K562 (cell line): Measurements from ENCODE around the gene KCND3. TPM values are rescaled to one million over a fixed set of nuclear protein-coding genes. Genes with fewer than 3 reads are reported as not detected.

Experiments
- ATAC-seq: fragments of 200-7000 bp; cut with Tn5 transposase; 3 replicates; pipeline ENCODE4 v1.9.1; 2020; ENCODE audit warnings: moderate library complexity
- BruUV-seq: library from RNA; stranded (reverse); fragments of 400-500 nt; replicated peaks from 2 replicates; lab custom pipeline; 2021; lab: Mats Ljungman, UMichigan
- CTCF ChIA-PET: fragments of 300-600 bp; formaldehyde crosslinking; extraction: SDS; loops from one replicate; lab custom pipeline; 2021; ENCODE audit warnings: low intra/inter-chr PET ratio; lab: Yijun Ruan, JAX
- POLR2A ChIA-PET: fragments of 300-600, 350-650 bp; sonication (Branson Sonifier 250); formaldehyde crosslinking; extraction: SDS; loops from one replicate; lab custom pipeline; 2021; ENCODE audit warnings: antibody characterized with exemption, inconsistent platforms; lab: Yijun Ruan, JAX
- DNase-seq, 4 experiments: peaks; one replicate each; pipeline versions ENCODE4 v3.0.0 to v3.0.0-alpha.2; 2011 to 2018; ENCODE audit warnings: low spot score in 3 of 4, mixed read lengths in 3 of 4; ENCODE audit errors: extremely low read depth in 1 of 4
- FAIRE-seq: peaks from 2 replicates; lab custom pipeline; 2011; peaks lifted over from hg19 to GRCh38; lab: Jason Lieb, UNC
- H2AFZ ChIP-seq: 2 replicates; pipeline ENCODE4 v1.6.0; 2011; ENCODE audit warnings: low read depth, low read length, control low read depth, inconsistent platforms
- H3K27ac ChIP-seq: fragments of 200-600 bp; 3 replicates; pipeline ENCODE4 v1.8.0; 2011; ENCODE audit warnings: low read depth, mild to moderate bottlenecking, control low read depth, inconsistent platforms, low read length, moderate library complexity, mixed read lengths; ENCODE audit errors: extremely low read depth
- H3K27me3 ChIP-seq, 2 experiments: fragments of 300-600 bp in 1 of 2; 2 replicates in 1 of 2; 3 replicates in 1 of 2; pipeline versions ENCODE4 v1.6.0 to v1.8.0; 2011; ENCODE audit warnings: inconsistent platforms in 2 of 2, low read length in 2 of 2, mild to moderate bottlenecking in 1 of 2, mixed read lengths in 1 of 2, moderate library complexity in 1 of 2; ENCODE audit not compliant: control insufficient read depth in 2 of 2, insufficient read depth in 2 of 2
- H3K36me3 ChIP-seq: fragments of 300-600 bp; 3 replicates; pipeline ENCODE4 v1.8.0; 2011; ENCODE audit warnings: mild to moderate bottlenecking, low read length, inconsistent platforms; ENCODE audit not compliant: control insufficient read depth, insufficient read depth
- H3K4me1 ChIP-seq, 2 experiments: fragments of 200-600 bp in 1 of 2; replicated peaks in 1 of 2; 2 replicates in 1 of 2; 3 replicates in 1 of 2; pipeline versions ENCODE4 v1.5.1 to v1.8.0; 2011; ENCODE audit warnings: inconsistent platforms in 2 of 2, low read length in 2 of 2, mild to moderate bottlenecking in 1 of 2, mixed read lengths in 1 of 2, moderate library complexity in 1 of 2; ENCODE audit not compliant: control insufficient read depth in 2 of 2, insufficient read depth in 2 of 2
- H3K4me2 ChIP-seq: 2 replicates; pipeline ENCODE4 v1.6.1; 2011; ENCODE audit warnings: low read length, control low read depth, inconsistent platforms, mixed read lengths; ENCODE audit not compliant: insufficient read depth
- H3K4me3 ChIP-seq: fragments of 200-600 bp; sonication (generic), shearing (Covaris generic); 2 replicates; pipeline ENCODE4 v1.5.1; 2016; ENCODE audit warnings: control low read depth, inconsistent platforms
- H3K79me2 ChIP-seq: fragments of 200-600 bp; 3 replicates; pipeline ENCODE4 v1.8.0; 2011; ENCODE audit warnings: low read length, inconsistent platforms; ENCODE audit not compliant: control insufficient read depth, insufficient read depth
- H3K9ac ChIP-seq, 2 experiments: 2 replicates each; pipeline versions ENCODE4 v1.6.0 to v1.6.1; 2011; ENCODE audit warnings: low read depth in 2 of 2, low read length in 2 of 2, control low read depth in 1 of 2, inconsistent platforms in 1 of 2, mild to moderate bottlenecking in 1 of 2, mixed read lengths in 1 of 2; ENCODE audit not compliant: insufficient read depth in 1 of 2
- H3K9me1 ChIP-seq: one replicate; pipeline ENCODE4 v1.6.0; 2011; ENCODE audit warnings: inconsistent platforms, mild to moderate bottlenecking, low read length, moderate library complexity; ENCODE audit not compliant: control insufficient read depth, insufficient read depth
- H3K9me3 ChIP-seq: replicated peaks from 2 replicates; pipeline ENCODE4 v1.5.1; 2011; ENCODE audit warnings: low read depth, low read length, inconsistent platforms; ENCODE audit not compliant: control insufficient read depth, insufficient read depth
- H4K20me1 ChIP-seq: replicated peaks from 2 replicates; pipeline ENCODE4 v1.6.1; 2011; ENCODE audit warnings: low read length, inconsistent platforms, mixed read lengths; ENCODE audit not compliant: control insufficient read depth, insufficient read depth
- C11orf30 ChIP-seq: fragments of 450-650 bp; IDR thresholded peaks from 2 replicates; pipeline ENCODE4 v1.6.1; 2016; ENCODE audit warnings: low read depth, mild to moderate bottlenecking
- CEBPB ChIP-seq: fragments of 450-650 bp; IDR thresholded peaks from 2 replicates; pipeline ENCODE4 v1.6.1; 2016; ENCODE audit warnings: missing genetic modification characterization, missing compliant biosample characterization
- CEBPG ChIP-seq, 3 experiments: fragments of 200-800 bp in 1 of 3; sonication (Bioruptor generic) in 1 of 3; sonication (generic) in 1 of 3; formaldehyde crosslinking in 1 of 3; IDR thresholded peaks in 2 of 3; conservative IDR thresholded peaks in 1 of 3; 2 replicates each; pipeline versions ENCODE4 v1.6.1 to v1.8.0; 2016 to 2022; ENCODE audit warnings: missing compliant biosample characterization in 2 of 3, missing genetic modification characterization in 2 of 3, mild to moderate bottlenecking in 1 of 3, missing genetic modification reagents in 1 of 3
- JUNB ChIP-seq: fragments of 450-650 bp; formaldehyde crosslinking; conservative IDR thresholded peaks from 2 replicates; pipeline ENCODE4 v1.4.0; 2020; ENCODE audit warnings: mild to moderate bottlenecking
- ZNF316 ChIP-seq: fragments of 450-650 bp; IDR thresholded peaks from 2 replicates; pipeline ENCODE4 v1.6.1; 2016
- WGBS: fragments of 100-300 bp; shearing (Covaris generic); methylation state at CpG from one replicate; pipeline ENCODE4 v1.1.6; 2016; ENCODE audit warnings: low coverage, mixed read lengths; ENCODE audit not compliant: insufficient coverage; ENCODE audit errors: missing lambda C conversion rate; 5-methylcytosine and 5-hydroxymethylcytosine counted together
- in situ Hi-C: fragments of 300-500 bp; cut with MboI; formaldehyde crosslinking; loops from 4 replicates; pipeline ENCODE4 v1.15.0; 2018; ENCODE audit warnings: inconsistent platforms, mixed read lengths
- intact Hi-C: fragments of 100-400 bp; cut with micrococcal nuclease; formaldehyde crosslinking; loops from 2 replicates; pipeline ENCODE4 v1.14.2; 2022
- polyA plus RNA-seq, 8 experiments: library from polyadenylated mRNA; depleted of rRNA in 4 of 8; stranded (reverse) in 5 of 8; unstranded in 3 of 8; fragments of >200 nt; fragmentation: Nextera tagmentation in 2 of 8; fragmentation: Illumina TruSeq in 1 of 8; extraction: Ambion mirVana in 2 of 8; extraction: Trizol in 1 of 8; gene quantifications; 2 replicates each; pipeline versions ENCODE4 v1.2.1 to v1.2.3, GENCODE V29; 2011 to 2014; ENCODE audit warnings: inconsistent platforms in 1 of 8, missing spikeins in 1 of 8
- total RNA-seq, 7 experiments: library from RNA; depleted of rRNA in 6 of 7; stranded (reverse); fragments of >200 nt in 6 of 7; fragmentation: Illumina TruSeq in 2 of 7; extraction: Trizol in 2 of 7; gene quantifications; 2 replicates each; pipeline versions ENCODE4 v1.2.1 to v1.2.3, GENCODE V29; 2011 to 2021; ENCODE audit warnings: low replicate concordance in 1 of 7
- TF ChIP-seq, protein P1 (sequence below), 2 experiments: fragments of 200-800 bp in 1 of 2; sonication (Bioruptor generic) in 1 of 2; sonication (generic) in 1 of 2; formaldehyde crosslinking in 1 of 2; IDR thresholded peaks in 1 of 2; conservative IDR thresholded peaks in 1 of 2; 2 replicates each; pipeline versions ENCODE4 v1.5.0 to v1.6.1; 2016 to 2020; ENCODE audit warnings: missing compliant biosample characterization in 1 of 2, missing genetic modification characterization in 1 of 2, missing genetic modification reagents in 1 of 2

The KCND3 gene
- total and polyA plus RNA-seq, 9 of the 15 experiments (the other 6 are each of a cell fraction or from before 2014, with no cell fraction given), result not detected

GRCh38 chr1:111822138-111822537 lies 167.3 kb downstream of the KCND3 start:
- Histone ChIP-seq H3K79me2 (no peaks in the 10 kb centered on the region), H3K9me1 (no peaks in the 10 kb centered on the region), H3K27ac (no peak overlapping the region), H3K36me3 (no peaks in the 10 kb centered on the region), H3K4me2 (no peak overlapping the region), H3K9me3 (no peaks in the 10 kb centered on the region), H3K9ac (no peak overlapping the region), H3K27me3 (peaks cover 8 to 29% of the 10 kb centered on the region in 2 experiments; a peak in 4 of 5 replicates), H3K4me1 (no peaks in the 10 kb centered on the region), H3K4me3 (no peak overlapping the region), H2AFZ (no peak overlapping the region), H4K20me1 (no peaks in the 10 kb centered on the region)
- ATAC-seq (no peak), FAIRE-seq (no peak), DNase-seq (no peak)
- intact Hi-C loops (no loop called here), in situ Hi-C loops (no loop called here)
- POLR2A ChIA-PET, result no interaction called here
- CTCF ChIA-PET, result no interaction called here
- BruUV-seq, result no TSS peak
- WGBS, result 2% methylated on average over 6 of the region's 6 CpGs
- TF ChIP-seq C11orf30, result peak; percentile 22; the same call in 1 of the 2 replicates
- peak; percentile 90 for TF ChIP-seq CEBPB
- TF ChIP-seq ZNF316, result peak; percentile 60
- no peak for TF ChIP-seq JUNB (CRISPR knock-in tag)
- TF ChIP-seq, protein P1, sequence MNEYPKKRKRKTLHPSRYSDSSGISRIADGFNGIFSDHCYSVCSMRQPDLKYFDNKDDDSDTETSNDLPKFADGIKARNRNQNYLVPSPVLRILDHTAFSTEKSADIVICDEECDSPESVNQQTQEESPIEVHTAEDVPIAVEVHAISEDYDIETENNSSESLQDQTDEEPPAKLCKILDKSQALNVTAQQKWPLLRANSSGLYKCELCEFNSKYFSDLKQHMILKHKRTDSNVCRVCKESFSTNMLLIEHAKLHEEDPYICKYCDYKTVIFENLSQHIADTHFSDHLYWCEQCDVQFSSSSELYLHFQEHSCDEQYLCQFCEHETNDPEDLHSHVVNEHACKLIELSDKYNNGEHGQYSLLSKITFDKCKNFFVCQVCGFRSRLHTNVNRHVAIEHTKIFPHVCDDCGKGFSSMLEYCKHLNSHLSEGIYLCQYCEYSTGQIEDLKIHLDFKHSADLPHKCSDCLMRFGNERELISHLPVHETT (CRISPR knock-in tag; conservative IDR thresholded peaks at IDR 0.05 in 1 of 2, IDR thresholded peaks at IDR 0.05 in 1 of 2), result no peak
- no peak for TF ChIP-seq CEBPG (CRISPR knock-in tag; IDR thresholded peaks at IDR 0.05)
- peak; percentile 66 to 96 for TF ChIP-seq CEBPG (tag; conservative IDR thresholded peaks at IDR 0.05 in 1 of 2, IDR thresholded peaks at IDR 0.05 in 1 of 2)
